ENCODE measurements around the gene C17orf113. TPM values are rescaled to one million over a fixed set of nuclear protein-coding genes. Genes with fewer than 3 reads are reported as not detected.
"Not testable (repeated sequence)": the region's sequence is repeated elsewhere in the genome, so short reads cannot be mapped to it uniquely, and the experiment has no call there.

C17orf113 gene
- polyA plus RNA-seq, 1 donor: 2.4 TPM

GRCh38 chr17:42016411-42016831 is 34.0 kb downstream of the C17orf113 start:
- WGBS (ENCODE audit: insufficient coverage, low lambda C conversion rate): 0% methylated on average over 1 of the region's 12 CpGs
- no peaks in the 10 kb centered on the region for H3K36me3 ChIP-seq (ENCODE audit: control insufficient read depth, insufficient read depth, low read length)
- H3K27ac ChIP-seq (ENCODE audit: low read length): peak overlapping the region; percentile 82
- H3K27me3 ChIP-seq (ENCODE audit: control insufficient read depth, insufficient read depth, low read length): no peaks in the 10 kb centered on the region
- DNase-seq: peak in 1 of 2 donors; percentile 62
- H3K4me1 ChIP-seq (ENCODE audit: control insufficient read depth, insufficient read depth, low read length): peaks cover 15% of the 10 kb centered on the region
- H3K4me3 ChIP-seq (ENCODE audit: low read length): peak overlapping the region; percentile 98
- no peaks in the 10 kb centered on the region for H3K9me3 ChIP-seq (ENCODE audit: control insufficient read depth, low read depth, low read length)

GRCh38 chr17:42013740-42014139 is 36.7 kb downstream of the C17orf113 start:
- H3K4me1 ChIP-seq (ENCODE audit: control insufficient read depth, insufficient read depth, low read length): peaks cover 10% of the 10 kb centered on the region
- WGBS (ENCODE audit: insufficient coverage, low lambda C conversion rate): 97% methylated on average over 6 of the region's 12 CpGs

GRCh38 chr17:42012363-42012762 is 38.0 kb downstream of the C17orf113 start:
- not testable (repeated sequence) for H3K27ac ChIP-seq (ENCODE audit: low read length); H3K4me1 ChIP-seq (ENCODE audit: control insufficient read depth, insufficient read depth, low read length)
- WGBS (ENCODE audit: insufficient coverage, low lambda C conversion rate): no CpG with 5 or more reads among the region's 4 CpGs

More at GRCh38 chr17:42013740-42014139, 36.7 kb downstream of the C17orf113 start:
- not testable (repeated sequence) for H3K9me3 ChIP-seq (ENCODE audit: control insufficient read depth, low read depth, low read length); H3K27me3 ChIP-seq (ENCODE audit: control insufficient read depth, insufficient read depth, low read length); H3K4me3 ChIP-seq (ENCODE audit: low read length); H3K27ac ChIP-seq (ENCODE audit: low read length); H3K36me3 ChIP-seq (ENCODE audit: control insufficient read depth, insufficient read depth, low read length); DNase-seq

GRCh38 chr17:42010898-42011516 is 39.4 kb downstream of the C17orf113 start:
- no peaks in the 10 kb centered on the region for H3K27me3 ChIP-seq (ENCODE audit: control insufficient read depth, insufficient read depth, low read length)
- DNase-seq: no peak
- H3K4me3 ChIP-seq (ENCODE audit: low read length): no peak overlapping the region
- H3K9me3 ChIP-seq (ENCODE audit: control insufficient read depth, low read depth, low read length): no peaks in the 10 kb centered on the region
- 100% methylated on average over 1 of the region's 3 CpGs for WGBS (ENCODE audit: insufficient coverage, low lambda C conversion rate)
- H3K27ac ChIP-seq (ENCODE audit: low read length): no peak overlapping the region
- peaks cover 3% of the 10 kb centered on the region for H3K36me3 ChIP-seq (ENCODE audit: control insufficient read depth, insufficient read depth, low read length)
- H3K4me1 ChIP-seq (ENCODE audit: control insufficient read depth, insufficient read depth, low read length): peaks cover 2% of the 10 kb centered on the region

More at GRCh38 chr17:42012363-42012762, 38.0 kb downstream of the C17orf113 start:
- not testable (repeated sequence) for H3K27me3 ChIP-seq (ENCODE audit: control insufficient read depth, insufficient read depth, low read length); DNase-seq; H3K4me3 ChIP-seq (ENCODE audit: low read length); H3K9me3 ChIP-seq (ENCODE audit: control insufficient read depth, low read depth, low read length); H3K36me3 ChIP-seq (ENCODE audit: control insufficient read depth, insufficient read depth, low read length)

GRCh38 chr17:42010266-42010680 is 40.1 kb downstream of the C17orf113 start:
- not testable (repeated sequence) for H3K27me3 ChIP-seq (ENCODE audit: control insufficient read depth, insufficient read depth, low read length); H3K4me3 ChIP-seq (ENCODE audit: low read length); H3K36me3 ChIP-seq (ENCODE audit: control insufficient read depth, insufficient read depth, low read length); H3K4me1 ChIP-seq (ENCODE audit: control insufficient read depth, insufficient read depth, low read length); H3K9me3 ChIP-seq (ENCODE audit: control insufficient read depth, low read depth, low read length); H3K27ac ChIP-seq (ENCODE audit: low read length); DNase-seq
- WGBS (ENCODE audit: insufficient coverage, low lambda C conversion rate): no CpG with 5 or more reads among the region's 9 CpGs

- no peaks in the 10 kb centered on the region for H3K4me1 ChIP-seq (ENCODE audit: control insufficient read depth, insufficient read depth, low read length)
These were observed 41.2 kb downstream of the C17orf113 start for GRCh38 chr17:42009170-42009569.

GRCh38 chr17:42005166-42005565 is 45.2 kb downstream of the C17orf113 start:
- WGBS (ENCODE audit: insufficient coverage, low lambda C conversion rate): no CpG with 5 or more reads among the region's 1 CpG
- H3K4me1 ChIP-seq (ENCODE audit: control insufficient read depth, insufficient read depth, low read length): peaks cover 20% of the 10 kb centered on the region
- H3K9me3 ChIP-seq (ENCODE audit: control insufficient read depth, low read depth, low read length): no peaks in the 10 kb centered on the region
- H3K27ac ChIP-seq (ENCODE audit: low read length): no peak overlapping the region
- DNase-seq: no peak
- H3K27me3 ChIP-seq (ENCODE audit: control insufficient read depth, insufficient read depth, low read length): no peaks in the 10 kb centered on the region
- H3K4me3 ChIP-seq (ENCODE audit: low read length): no peak overlapping the region
- peaks cover 17% of the 10 kb centered on the region for H3K36me3 ChIP-seq (ENCODE audit: control insufficient read depth, insufficient read depth, low read length)

More at GRCh38 chr17:42009170-42009569, 41.2 kb downstream of the C17orf113 start:
- H3K27ac ChIP-seq (ENCODE audit: low read length): no peak overlapping the region
- H3K9me3 ChIP-seq (ENCODE audit: control insufficient read depth, low read depth, low read length): no peaks in the 10 kb centered on the region
- no peak overlapping the region for H3K4me3 ChIP-seq (ENCODE audit: low read length)
- no peak for DNase-seq
- H3K36me3 ChIP-seq (ENCODE audit: control insufficient read depth, insufficient read depth, low read length): peaks cover 3% of the 10 kb centered on the region
- no peaks in the 10 kb centered on the region for H3K27me3 ChIP-seq (ENCODE audit: control insufficient read depth, insufficient read depth, low read length)
- WGBS (ENCODE audit: insufficient coverage, low lambda C conversion rate): 100% methylated on average over 1 of the region's 4 CpGs

- Histone ChIP-seq H3K27me3 (ENCODE audit: control insufficient read depth, insufficient read depth, low read length) (no peaks in the 10 kb centered on the region), H3K4me3 (ENCODE audit: low read length) (no peak overlapping the region), H3K9me3 (ENCODE audit: control insufficient read depth, low read depth, low read length) (no peaks in the 10 kb centered on the region), H3K27ac (ENCODE audit: low read length) (peak overlapping the region; percentile 34), H3K36me3 (ENCODE audit: control insufficient read depth, insufficient read depth, low read length) (peaks cover 29% of the 10 kb centered on the region), H3K4me1 (ENCODE audit: control insufficient read depth, insufficient read depth, low read length) (peaks cover 20% of the 10 kb centered on the region)
- 38% methylated on average over 1 of the region's 3 CpGs for WGBS (ENCODE audit: insufficient coverage, low lambda C conversion rate)
- DNase-seq: peak in 1 of 2 donors; percentile 61
These were observed 47.6 kb downstream of the C17orf113 start for GRCh38 chr17:42002792-42003301.

- Histone ChIP-seq H3K9me3 (ENCODE audit: control insufficient read depth, low read depth, low read length) (no peaks in the 10 kb centered on the region), H3K4me3 (ENCODE audit: low read length) (no peak overlapping the region), H3K4me1 (ENCODE audit: control insufficient read depth, insufficient read depth, low read length) (peaks cover 20% of the 10 kb centered on the region), H3K27me3 (ENCODE audit: control insufficient read depth, insufficient read depth, low read length) (no peaks in the 10 kb centered on the region), H3K27ac (ENCODE audit: low read length) (no peak overlapping the region), H3K36me3 (ENCODE audit: control insufficient read depth, insufficient read depth, low read length) (peaks cover 35% of the 10 kb centered on the region)
- DNase-seq: no peak
- WGBS (ENCODE audit: insufficient coverage, low lambda C conversion rate): 100% methylated on average over 2 of the region's 7 CpGs
These were observed 48.1 kb downstream of the C17orf113 start for GRCh38 chr17:42002175-42002791.

- Histone ChIP-seq H3K9me3 (ENCODE audit: control insufficient read depth, low read depth, low read length) (no peaks in the 10 kb centered on the region), H3K27me3 (ENCODE audit: control insufficient read depth, insufficient read depth, low read length) (no peaks in the 10 kb centered on the region), H3K4me3 (ENCODE audit: low read length) (no peak overlapping the region), H3K36me3 (ENCODE audit: control insufficient read depth, insufficient read depth, low read length) (peaks cover 41% of the 10 kb centered on the region), H3K27ac (ENCODE audit: low read length) (no peak overlapping the region), H3K4me1 (ENCODE audit: control insufficient read depth, insufficient read depth, low read length) (peaks cover 20% of the 10 kb centered on the region)
- no peak for DNase-seq
- WGBS (ENCODE audit: insufficient coverage, low lambda C conversion rate): no CpG with 5 or more reads among the region's 2 CpGs
These were observed 48.7 kb downstream of the C17orf113 start for GRCh38 chr17:42001729-42002128.

Data from large intestine (tissue), 3 donors.